NCI-H446 treated with DMSO at 0.1 percent for 48 hours (cell line): ENCODE measurements around the gene ELOA.
"Not testable (repeated sequence)": the region's sequence is repeated elsewhere in the genome, so short reads cannot be mapped to it uniquely, and the experiment has no call there.

ENCODE experiments used
- DNase-seq: peaks from one replicate; lab custom pipeline; 2025; lab: John Stamatoyannopoulos, UW

The ELOA gene

DNA sequence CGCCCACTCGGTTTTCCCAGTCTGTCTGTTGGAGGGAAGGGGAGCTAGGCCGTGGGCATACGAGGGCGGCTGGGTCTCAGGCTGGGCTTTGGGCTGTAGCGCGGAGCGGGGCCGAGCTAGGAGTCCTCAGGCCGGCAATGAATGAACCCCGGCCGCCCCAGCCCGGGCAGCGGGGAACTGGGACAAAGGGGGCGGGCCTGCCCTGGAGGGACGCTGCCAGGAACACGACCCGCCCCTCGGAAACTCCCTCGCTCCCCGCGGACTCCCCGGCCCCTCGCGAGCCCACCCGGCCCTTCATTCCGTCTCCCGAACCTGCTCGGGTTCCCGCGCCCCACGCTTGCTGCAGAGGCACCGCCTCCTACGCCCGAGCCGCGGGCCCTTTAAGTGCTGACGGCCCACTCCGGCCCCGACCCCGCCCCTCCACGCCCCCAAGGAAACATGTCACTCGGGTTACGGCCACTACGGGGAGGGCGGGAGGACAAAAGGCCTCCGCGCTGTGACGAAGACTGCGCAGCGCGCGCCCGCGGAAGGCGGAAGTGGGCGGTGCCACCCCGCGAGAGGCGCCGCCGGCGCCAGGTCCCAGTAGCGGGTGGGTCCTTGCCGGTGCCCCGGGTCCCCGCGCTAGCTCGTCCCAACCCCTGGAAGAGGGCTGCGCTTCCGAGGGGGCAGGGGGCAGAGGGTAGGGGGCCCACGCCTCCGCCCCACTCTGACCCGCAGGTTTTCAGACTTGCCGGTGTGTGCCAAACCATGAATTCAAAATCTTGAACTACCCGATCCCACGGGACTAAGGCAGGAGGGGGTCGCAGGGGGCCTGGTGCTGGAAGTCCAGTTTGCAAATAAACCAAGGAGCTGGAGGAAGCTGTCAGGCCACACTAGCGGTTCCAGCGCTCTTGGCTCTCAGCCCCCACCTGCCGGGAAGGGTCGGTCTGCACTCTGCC is 57.4 kb downstream of the ELOA start, which contains the start of gene GALE:
Gene GALE, minus strand, starts transcription at position 355 of the 938 bp plus-strand sequence. CDS start 1,747 bp downstream, outside the sequence.
- peak; percentile 91 for DNase-seq

DNA sequence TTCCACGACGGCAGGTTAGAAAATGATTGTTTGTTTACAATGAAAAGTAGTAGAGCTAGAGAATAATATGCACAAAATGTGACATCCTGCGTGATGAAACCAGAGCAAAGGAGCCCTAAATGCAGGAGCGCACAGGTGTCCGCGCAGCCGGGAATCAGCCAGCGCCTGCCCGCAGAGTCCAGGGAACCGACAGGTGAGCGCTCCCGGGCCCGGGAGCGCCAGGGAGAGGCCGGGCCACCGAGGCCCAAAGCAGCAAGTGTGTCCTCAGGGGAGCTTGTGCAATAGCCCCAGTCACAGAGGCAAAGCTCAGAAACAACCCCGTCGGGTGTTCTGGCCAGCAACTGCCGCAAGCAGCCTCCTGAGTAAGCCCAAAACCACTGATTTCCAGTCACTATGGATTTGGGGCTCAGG is 58.1 kb downstream of the ELOA start:
- no peak for DNase-seq

DNA sequence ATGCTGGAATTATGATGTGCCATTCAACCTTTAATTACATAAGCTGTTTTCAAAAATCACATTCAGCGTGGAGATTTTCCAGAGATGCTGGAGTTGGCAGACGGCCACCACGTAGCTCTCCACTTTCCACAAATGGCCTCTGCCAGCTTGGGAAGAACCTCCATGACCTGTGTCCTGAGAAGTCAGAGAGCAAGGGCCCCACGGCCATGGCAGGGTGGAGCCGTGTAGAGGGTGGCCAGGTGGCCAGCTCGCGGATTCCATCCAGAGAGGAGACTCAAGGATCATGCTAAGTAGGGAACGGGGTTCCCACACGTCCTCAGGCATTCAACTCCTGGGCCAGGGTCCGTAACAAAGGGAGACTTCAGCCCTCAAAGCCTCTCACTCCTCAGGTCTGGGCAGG is 58.6 kb downstream of the ELOA start:
- DNase-seq, result no peak

DNA sequence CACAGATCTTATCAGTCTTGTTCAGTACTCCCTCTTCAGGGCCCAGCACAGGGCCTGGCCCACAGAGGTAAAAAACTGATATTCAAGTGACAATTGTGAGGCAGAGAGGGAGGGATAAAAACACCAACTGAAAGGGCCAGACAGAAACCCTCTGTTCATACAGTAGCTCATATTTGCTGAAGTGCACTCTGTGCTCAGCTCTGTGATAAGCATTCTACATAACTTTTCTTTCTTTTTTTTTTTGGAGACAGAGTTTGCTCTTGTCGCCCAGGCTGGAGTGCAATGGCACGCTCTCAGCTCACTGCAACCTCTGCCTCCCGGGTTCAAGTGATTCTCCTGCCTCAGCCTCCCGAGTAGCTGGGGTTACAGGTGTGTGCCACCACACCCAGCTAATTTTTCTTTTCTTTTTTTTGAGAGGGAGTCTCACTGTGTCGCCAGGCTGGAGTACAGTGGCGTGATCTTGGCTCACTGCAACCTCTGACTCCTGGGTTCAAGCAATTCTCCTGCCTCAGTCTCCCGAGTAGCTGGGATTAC is 59.6 kb downstream of the ELOA start:
- DNase-seq, result not testable (repeated sequence)

DNA sequence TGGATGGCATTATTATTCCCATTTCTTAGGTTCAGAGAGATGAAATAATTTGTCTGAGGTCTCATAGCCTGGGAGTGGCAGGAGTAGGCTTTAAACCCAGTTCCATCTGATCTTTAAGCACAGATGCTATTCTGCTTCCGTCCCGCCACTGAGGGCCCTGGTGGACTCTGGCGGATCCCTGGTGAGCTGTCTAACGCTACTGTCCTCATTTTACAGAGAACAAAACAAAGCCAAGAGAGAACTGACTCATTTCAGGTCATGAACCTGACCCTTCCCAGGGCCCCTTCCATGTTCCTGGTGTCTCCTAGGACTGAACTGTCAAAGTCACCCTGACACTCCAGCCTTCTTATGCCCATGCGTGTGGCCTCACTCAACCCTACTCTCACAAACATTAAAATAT is 60.4 kb downstream of the ELOA start:
- DNase-seq, result no peak

DNA sequence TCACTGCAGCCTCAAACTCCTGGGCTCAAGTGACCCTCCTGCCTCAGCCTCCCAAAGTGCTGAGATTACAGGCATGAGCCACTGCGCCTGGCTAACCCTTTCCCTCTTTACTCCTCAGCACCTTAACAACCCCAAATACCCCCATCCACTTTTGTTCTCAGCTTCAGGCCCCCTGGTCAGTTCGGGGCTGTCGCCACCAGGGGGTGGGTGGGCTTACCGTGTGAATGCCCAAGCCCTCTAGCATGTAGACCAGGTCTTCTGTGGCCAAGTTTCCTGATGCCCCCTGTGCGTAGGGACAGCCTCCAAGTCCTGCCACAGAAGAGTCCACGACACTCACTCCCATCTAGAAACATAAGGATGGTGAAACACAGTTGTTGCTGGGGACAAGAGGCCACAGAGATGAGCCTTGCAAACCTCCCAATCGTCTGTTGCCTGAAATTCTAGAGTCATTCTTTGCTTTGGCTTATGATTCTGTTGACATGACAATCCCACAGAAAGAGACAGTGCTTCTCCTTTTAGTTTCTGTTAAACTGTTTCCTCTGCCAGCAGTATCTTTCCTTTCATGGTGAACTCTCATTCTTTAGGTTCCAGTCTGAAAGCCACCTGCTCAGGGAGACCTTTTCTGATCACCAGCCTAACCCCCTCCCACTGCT is 61.0 kb downstream of the ELOA start:
- DNase-seq, result no peak

DNA sequence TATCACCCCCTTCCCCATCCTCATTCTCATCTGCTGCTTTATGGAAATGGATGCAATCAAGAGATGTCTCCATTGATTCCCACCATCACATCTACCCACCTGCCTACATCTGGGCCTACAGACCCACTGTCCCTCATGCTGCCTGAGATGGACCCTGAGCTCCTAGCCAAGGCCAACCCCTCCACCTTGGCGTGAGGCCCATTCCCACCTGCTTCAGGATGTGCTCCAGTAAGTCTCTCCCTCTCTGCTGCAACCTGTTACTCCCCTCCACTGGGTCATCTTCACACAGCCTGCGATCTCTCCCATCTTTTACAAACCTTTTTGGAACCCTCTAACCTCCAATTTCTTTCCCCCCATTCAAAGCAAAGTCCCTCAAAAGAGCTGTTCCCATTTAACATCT is 61.8 kb downstream of the ELOA start:
- DNase-seq, result no peak

DNA sequence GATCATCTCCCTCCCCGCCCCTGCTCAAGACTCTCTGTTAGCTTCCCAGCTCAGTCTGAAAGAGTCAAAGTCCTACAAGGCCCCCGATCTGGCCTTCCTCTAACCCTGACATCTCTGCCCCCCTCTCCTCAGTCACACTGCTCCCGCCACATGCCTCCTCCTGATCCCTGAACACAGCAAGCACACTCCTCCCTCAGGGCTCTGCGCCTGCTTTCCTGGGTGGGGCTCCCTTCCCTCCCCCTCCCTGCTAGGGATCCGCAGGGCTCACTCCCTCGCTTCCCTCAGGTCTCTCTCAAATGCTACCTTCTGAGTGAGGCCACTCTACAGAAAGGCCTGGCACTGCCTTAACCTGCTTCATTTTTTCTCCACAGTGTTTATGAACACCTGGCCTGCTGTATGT is 63.0 kb downstream of the ELOA start:
- DNase-seq, result no peak

DNA sequence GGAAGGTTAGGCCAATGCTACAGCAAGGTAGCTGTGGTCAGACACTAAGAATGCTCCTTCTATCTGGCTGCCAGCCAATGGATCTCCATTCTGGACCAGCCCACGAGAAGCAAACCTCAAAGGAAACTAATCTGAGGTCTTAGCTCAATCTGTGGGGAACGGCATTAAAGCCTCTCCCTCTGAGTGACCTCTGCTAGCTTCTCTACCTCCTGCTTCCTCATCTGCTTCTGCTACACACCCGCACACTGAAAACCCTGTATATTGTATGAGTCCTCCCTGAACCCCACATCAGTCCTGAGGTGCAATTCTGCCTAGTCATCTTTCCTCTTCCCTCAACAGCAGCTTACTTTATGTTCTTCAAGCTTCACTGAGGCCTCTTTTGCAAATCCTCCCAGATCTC is 64.2 kb downstream of the ELOA start:
- DNase-seq, result no peak

DNA sequence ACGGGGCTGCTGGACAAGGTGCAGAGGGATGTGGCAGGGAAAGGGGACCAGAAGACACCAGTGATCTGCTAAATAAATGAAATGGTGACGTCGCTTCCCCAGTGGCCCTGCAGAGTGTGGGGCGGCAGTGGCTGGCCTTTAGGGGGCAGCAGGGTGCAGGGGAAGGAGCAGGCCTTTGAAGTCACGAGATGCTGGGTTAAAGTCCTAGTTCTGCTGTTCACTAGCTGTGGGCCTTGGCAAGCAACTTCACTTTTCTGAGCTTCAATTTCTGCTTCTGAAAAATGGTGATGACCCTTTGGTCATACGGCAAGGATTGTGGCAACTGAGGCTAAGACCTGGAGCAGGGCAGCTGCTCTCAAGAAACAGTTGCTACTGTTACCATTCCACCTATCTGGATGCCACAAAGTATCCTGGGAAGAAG is 66.5 kb downstream of the ELOA start:
- DNase-seq, result peak; percentile 61

DNA sequence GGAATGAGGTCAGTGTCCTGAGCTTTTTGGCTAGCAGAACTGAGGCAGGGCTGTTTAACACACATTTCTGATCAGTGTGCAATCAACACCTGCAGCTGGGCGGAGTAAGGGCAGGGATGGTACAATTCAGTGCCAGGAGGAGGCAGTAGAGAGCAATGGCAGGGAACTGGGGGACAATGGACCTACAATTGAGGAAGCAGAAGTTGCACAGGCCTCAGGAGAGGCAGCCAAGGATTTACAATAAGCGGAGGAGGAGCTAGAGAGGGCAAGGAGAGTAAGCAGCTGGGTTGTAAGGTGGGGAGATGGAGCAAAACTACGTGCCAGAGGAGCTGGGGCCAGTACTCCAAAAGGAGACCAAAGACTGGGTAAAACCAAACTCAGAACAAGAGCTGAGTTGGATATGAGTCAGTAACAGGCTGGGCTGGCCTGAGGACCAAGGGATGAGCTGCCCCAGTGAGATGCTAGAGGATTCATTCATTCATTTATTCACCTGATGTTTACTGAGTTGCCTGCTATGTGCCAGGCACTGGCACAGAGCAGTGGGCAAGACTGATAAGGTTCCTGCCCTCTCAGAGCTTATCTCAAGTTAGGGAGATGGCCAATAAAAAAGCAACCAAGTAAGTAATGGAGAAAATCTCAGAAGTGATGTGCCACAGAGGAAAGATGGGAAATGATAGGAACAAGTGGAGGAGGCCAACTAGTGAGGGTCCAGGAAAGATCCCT is 67.7 kb downstream of the ELOA start:
- no peak for DNase-seq
